Motor neuron (in vitro differentiated cells): Measurements from ENCODE around the gene CAMTA1. TPM values are rescaled to one million over a fixed set of nuclear protein-coding genes. Genes with fewer than 3 reads are reported as not detected.
A peak's percentile ranks its signal among the peaks of the same experiment; 100 is the strongest.

Experiments used
- ATAC-seq, 8 experiments: fragments of 200-7000 bp; cut with Tn5 transposase; replicated peaks in 6 of 8; 2 replicates each; pipeline ENCODE4 v1.8.0; 2021; ENCODE audit warnings: mild to moderate bottlenecking in 8 of 8, moderate library complexity in 8 of 8
- H3K27ac ChIP-seq, 2 donors: fragments of 250-450 bp; sonication (Bioruptor Pico); 2 replicates each; pipeline ENCODE4 v1.9.0; 2021; ENCODE audit warnings: antibody characterized with exemption in 2 of 2, mild to moderate bottlenecking in 2 of 2, moderate library complexity in 1 of 2
- H3K4me1 ChIP-seq, 2 donors: fragments of 250-450 bp; sonication (Bioruptor Pico); replicated peaks in 1 of 2; 2 replicates each; pipeline ENCODE4 v1.6.1; 2021; ENCODE audit warnings: antibody characterized with exemption in 2 of 2, mild to moderate bottlenecking in 2 of 2, moderate library complexity in 1 of 2
- H3K4me3 ChIP-seq, 5 donors: fragments of 250-450 bp; sonication (Bioruptor Pico); 2 replicates each; pipeline ENCODE4 v1.9.0; 2021; ENCODE audit warnings: antibody characterized with exemption in 5 of 5, mild to moderate bottlenecking in 5 of 5, moderate library complexity in 4 of 5
- WGBS, 10 experiments: fragments of 450-650 bp; shearing (Covaris generic); methylation state at CpG; one replicate each; pipeline ENCODE4 v1.0.0; 2022; 5-methylcytosine and 5-hydroxymethylcytosine counted together
- in situ Hi-C, 9 experiments: fragments of 400-800 bp; cut with MboI; loops; one replicate each; pipeline ENCODE4 v1.15.0; 2021; ENCODE audit warnings: low sequenced_read_pairs in 9 of 9, low pct_unique_long_range_greater_than_20kb in 2 of 9; ENCODE audit not compliant: unreplicated experiment in 9 of 9
- total RNA-seq, 8 experiments: library from RNA; unstranded; fragments of 300-600 nt; gene quantifications; 2 replicates each; pipeline versions ENCODE4 v1.2.3 to v1.2.4, GENCODE V29; 2022

Gene CAMTA1
- total RNA-seq, 8 experiments from 2014 or later, result 38.5 to 145 (median 77.6) TPM

DNA sequence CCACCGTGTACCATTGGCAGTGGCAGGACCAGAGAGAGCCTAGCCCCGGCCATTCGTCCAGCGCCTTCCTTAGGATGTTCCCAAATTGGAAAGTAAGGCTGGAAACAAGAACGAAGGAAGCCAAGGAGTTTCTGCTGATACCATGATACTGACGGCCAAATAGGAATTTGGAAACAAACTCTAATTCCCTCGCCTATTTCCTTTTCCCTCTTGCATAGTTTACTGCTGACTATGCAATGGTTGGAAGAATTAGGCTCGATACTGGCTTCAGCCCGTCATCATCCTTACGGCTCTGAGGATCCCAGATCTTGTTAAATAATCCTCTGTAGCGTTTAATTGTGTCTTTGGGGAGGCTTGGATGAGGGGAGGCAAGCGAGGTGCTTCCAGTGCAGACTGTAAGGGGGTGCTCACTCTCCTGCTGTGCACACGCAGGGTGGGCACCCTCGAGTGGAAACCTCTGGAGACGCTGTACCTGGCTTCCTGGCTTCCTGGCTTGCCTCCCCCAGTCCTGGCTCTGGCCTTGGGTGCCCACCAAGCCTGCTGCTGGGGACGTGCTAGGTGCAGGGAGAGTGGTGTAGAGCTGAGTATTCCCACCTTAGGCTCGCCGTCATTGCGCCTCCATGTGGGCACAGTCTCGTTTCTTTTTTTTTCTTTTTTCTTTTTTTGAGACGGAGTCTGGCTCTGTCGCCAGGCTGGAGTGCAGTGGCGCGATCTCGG is 27.4 kb upstream of the CAMTA1 start:
- ATAC-seq, result no peak
- Histone ChIP-seq H3K4me3 (no peak overlapping the region), H3K4me1 (no peaks in the 10 kb centered on the region), H3K27ac (no peak overlapping the region)
- in situ Hi-C loops, result no loop called here
- 21 to 93% (median 88%) methylated on average over 2 to 22 of the region's 25 CpGs; no CpG with 5 or more reads in 1 of the 10 experiments for WGBS, 10 experiments

DNA sequence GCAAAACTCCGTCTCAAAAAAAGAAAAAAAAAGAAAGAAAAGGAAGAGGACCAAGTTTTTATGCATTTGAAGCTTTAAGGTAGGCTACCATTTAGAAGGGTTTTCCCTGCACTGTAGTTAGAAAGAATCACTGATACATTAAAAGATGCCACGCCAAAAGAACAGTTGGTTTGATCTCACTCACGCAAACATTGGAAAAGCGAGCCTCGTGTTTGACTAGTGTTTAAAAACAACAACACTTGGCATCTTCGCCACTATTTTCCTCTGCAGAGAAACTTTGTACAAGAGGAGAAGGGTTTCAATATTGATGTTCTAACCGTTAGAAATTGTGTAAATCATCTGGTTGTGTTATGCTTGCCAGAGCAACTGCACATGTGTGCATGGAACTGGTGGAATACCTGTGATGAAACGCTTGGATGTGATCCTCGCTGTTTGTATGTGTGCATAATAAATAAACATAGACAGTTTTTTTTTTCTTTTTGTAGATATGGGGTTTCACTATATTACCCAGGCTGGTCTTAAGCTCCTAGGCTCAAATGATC is 24.0 kb upstream of the CAMTA1 start:
- in situ Hi-C loops, result no loop called here

DNA sequence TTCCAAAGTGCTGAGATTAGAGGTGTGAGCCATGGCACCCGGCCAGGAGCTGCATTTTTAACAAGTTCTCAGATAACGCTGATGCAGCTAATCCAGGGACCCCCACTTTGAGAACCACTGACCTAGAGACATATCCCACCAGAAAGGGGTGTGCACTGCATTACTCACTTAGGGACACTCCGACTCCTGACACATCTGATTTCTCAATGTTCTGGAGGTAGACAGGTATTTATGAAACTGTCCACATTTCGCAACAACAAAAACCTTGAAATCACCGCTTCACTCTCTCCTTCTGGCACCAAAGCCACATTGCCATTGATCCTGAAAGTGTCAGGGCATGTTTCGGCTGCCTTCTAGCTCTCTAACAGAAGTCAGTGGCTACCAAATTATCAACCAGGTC is 23.2 kb upstream of the CAMTA1 start:
- in situ Hi-C loops, result no loop called here
- no peak for ATAC-seq

More for the DNA sequence above, 24.0 kb upstream of the CAMTA1 start:
- 50 to 95% (median 85%) methylated on average over 1 to 9 of the region's 9 CpGs for WGBS, 10 experiments
- no peaks in the 10 kb centered on the region for H3K4me1 ChIP-seq
- H3K27ac ChIP-seq, result no peak overlapping the region
- no peak for ATAC-seq
- no peak overlapping the region for H3K4me3 ChIP-seq

DNA sequence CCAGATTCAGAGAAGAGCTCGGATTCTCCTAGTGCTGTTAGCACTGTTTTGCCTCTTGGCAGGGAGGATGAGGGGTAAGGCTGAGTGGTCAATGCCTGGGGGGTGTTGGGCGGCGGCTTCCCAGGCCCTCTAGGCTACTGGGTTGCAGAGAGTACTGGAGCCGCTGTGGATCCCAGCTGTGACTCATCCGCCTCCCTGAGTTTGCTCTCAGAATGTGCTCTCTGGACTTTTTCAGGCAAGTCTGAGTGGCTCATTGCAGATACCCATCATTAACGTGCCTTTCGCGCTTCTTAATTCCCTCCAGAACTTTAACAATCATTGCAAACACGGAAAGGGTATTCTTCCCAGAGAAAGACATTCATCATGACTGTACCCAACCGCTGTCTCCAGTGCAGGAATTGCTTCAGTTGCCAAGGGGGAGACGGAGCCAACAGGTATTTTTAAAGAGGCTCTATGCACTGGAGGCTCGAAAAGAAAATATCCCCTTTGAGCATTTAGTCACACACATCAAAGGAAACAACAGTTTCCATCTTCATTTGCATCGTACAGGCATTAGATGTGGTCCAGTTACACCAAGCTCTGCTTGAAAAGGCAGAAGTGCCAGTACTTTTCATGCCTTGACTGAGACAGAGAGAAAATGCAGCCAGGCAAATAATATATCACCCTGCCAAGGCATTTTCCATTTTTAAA is 14.4 kb upstream of the CAMTA1 start:
- H3K4me3 ChIP-seq, result peak overlapping the region in 1 of 5 donors; percentile 0
- in situ Hi-C loops, result no loop called here
- peaks cover 22 to 28% of the 10 kb centered on the region in 2 donors for H3K4me1 ChIP-seq
- ATAC-seq, result peak; percentile 74 to 90 (median 84)
- H3K27ac ChIP-seq, result peak overlapping the region; percentile 3 to 43
- WGBS, 10 experiments, result 0 to 42% (median 20%) methylated on average over 1 to 13 of the region's 13 CpGs; no CpG with 5 or more reads in 1 of the 10 experiments

More for the DNA sequence above, 23.2 kb upstream of the CAMTA1 start:
- Histone ChIP-seq H3K27ac (no peak overlapping the region), H3K4me3 (no peak overlapping the region), H3K4me1 (no peaks in the 10 kb centered on the region)
- 20 to 100% (median 84%) methylated on average over 1 to 5 of the region's 6 CpGs; no CpG with 5 or more reads in 4 of the 10 experiments for WGBS, 10 experiments

DNA sequence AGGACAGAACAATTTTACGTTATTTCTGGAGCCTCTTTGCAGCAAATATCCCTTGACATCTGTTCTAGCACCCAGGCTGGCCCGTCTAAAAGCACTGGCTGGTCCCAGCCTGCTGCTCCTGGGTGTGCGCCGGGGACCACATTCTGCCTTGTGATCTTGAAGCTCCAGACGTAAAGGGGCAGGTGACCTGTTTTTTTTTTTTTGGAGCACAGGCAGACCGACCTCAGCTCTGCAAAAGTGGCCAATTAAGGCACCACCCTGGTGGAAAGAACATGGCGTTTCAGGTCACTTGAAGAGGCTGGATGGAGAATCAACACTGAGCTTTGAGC is 13.8 kb upstream of the CAMTA1 start:
- in situ Hi-C loops, result no loop called here
- WGBS, 10 experiments, result 0 to 80% (median 37%) methylated on average over 1 to 7 of the region's 7 CpGs; no CpG with 5 or more reads in 3 of the 10 experiments
- H3K4me3 ChIP-seq, result no peak overlapping the region
- H3K4me1 ChIP-seq, result peaks cover 22 to 28% of the 10 kb centered on the region in 2 donors
- ATAC-seq, result peak in 5 of 8 experiments; percentile 12 to 66 (median 40)
- H3K27ac ChIP-seq, result peak overlapping the region; percentile 3 to 43

DNA sequence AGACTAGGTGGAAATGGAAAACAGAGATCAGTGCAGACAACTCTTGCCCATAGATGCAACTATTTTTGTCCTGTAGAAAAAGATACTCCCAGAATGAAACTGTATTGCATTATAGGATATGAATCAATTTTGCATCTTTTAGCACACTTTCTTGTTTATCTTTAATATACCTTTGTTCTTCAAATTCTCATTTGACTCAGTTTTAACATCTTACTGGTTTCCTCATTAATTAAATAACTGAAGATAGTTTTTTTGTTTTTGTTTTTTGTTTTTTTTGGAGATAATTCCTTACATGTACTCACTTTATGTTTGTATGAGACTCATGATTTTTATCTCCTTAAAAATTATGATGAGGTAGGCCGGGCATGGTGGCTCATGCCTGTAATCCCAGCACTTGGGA is 10.9 kb upstream of the CAMTA1 start:
- WGBS, 10 experiments, result 64 to 100% (median 96%) methylated on average over 1 of the region's 1 CpG; no CpG with 5 or more reads in 2 of the 10 experiments
- in situ Hi-C loops, result no loop called here
- Histone ChIP-seq H3K27ac (no peak overlapping the region), H3K4me3 (no peak overlapping the region), H3K4me1 (peaks cover 22 to 28% of the 10 kb centered on the region in 2 donors)
- no peak for ATAC-seq

DNA sequence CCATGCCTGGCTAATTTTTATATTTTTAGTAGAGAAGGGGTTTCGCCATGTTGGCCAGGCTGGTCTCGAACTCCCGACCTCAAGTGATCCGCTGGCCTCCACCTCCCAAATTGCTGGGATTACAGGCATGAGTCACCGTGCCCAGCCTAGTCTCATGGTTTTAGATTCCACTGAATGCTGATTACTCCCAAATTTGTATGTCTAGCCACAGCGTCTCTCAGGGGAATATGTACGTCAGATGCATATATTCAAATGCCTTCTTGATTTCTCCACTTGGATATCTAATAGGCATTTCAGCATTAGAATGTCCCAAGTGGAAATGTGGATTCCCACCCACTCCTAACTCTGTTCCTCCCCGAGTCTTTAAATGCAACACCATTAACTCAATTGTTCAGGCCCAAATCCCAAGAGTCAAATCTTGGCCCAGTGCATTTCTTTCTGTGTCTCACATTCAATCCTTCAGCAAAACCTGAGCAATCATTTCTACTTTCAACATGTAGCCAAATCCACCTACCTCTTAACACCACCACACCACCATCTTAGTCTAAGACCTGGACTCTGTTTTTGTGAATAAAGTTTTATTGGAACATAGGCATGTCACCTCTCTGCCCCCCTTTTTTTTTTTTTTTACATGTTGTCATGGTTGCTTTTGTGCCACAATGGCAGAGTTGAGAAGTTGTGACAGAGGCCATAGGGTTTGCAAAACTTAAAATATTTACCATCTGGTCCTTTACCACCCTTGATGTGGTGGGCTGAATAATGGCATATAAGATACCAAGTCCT is 9.8 kb upstream of the CAMTA1 start:
- in situ Hi-C loops, result loop anchor here in 2 of 9 experiments (25.0 kb wide), 2 partner anchors 287 to 862 kb away; no protein-coding TSS in a partner anchor
- 30 to 100% (median 92%) methylated on average over 1 to 8 of the region's 8 CpGs; no CpG with 5 or more reads in 3 of the 10 experiments for WGBS, 10 experiments
- Histone ChIP-seq H3K27ac (no peak overlapping the region), H3K4me1 (peaks cover 22 to 25% of the 10 kb centered on the region in 2 donors), H3K4me3 (no peak overlapping the region)
- ATAC-seq, result peak in 3 of 8 experiments; percentile 43 to 81 (median 71)

DNA sequence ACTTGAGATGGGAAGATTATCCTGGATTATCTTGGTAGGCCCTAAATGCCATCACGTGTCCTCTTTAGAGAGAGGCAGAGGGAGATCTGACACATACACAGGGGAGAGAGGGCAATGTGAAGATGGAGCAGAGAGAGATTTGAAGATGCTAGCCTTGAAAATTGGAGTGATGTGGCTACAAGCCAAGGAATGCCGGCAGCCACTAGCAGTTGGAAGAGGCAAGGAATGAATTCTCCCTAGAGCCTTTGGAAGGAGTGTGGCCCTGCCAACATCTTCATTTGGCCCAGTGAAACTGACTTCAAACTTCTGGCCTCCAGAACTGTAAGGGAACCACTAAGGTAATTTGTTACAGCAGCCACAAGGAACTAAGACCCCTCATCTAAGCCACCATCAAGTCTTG is 8.9 kb upstream of the CAMTA1 start:
- WGBS, 10 experiments, result 89 to 100% (median 100%) methylated on average over 1 to 2 of the region's 2 CpGs; no CpG with 5 or more reads in 5 of the 10 experiments
- H3K4me1 ChIP-seq, result peaks cover 12 to 16% of the 10 kb centered on the region in 2 donors
- no peak overlapping the region for H3K27ac ChIP-seq
- no peak for ATAC-seq
- in situ Hi-C loops, result loop anchor here in 2 of 9 experiments (25.0 kb wide), 2 partner anchors 286 to 861 kb away; no protein-coding TSS in a partner anchor
- H3K4me3 ChIP-seq, result no peak overlapping the region

DNA sequence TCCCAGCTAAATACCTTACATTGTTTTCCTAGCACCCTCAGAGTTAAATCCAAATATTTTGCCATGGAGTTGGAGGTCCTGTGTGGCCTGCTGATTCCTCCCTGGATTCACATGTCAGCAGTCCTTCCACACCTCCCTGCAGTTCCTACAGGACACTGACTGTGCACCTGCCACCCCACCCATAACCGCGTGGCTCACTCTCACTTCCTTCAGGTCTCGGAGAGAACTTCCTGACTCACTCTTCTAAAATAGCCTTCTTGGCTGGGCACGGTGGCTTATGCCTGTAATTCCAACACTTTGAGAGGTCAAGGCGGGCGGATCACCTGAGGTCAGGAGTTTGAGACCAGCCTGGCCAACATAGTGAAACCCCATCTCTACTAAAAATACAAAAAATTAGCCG is 8.4 kb upstream of the CAMTA1 start:
- ATAC-seq, result no peak
- in situ Hi-C loops, result loop anchor here in 2 of 9 experiments (25.0 kb wide), 2 partner anchors 285 to 860 kb away; no protein-coding TSS in a partner anchor
- peaks cover 7 to 11% of the 10 kb centered on the region in 2 donors for H3K4me1 ChIP-seq
- H3K4me3 ChIP-seq, result no peak overlapping the region
- 70 to 100% (median 92%) methylated on average over 1 to 7 of the region's 7 CpGs; no CpG with 5 or more reads in 1 of the 10 experiments for WGBS, 10 experiments
- H3K27ac ChIP-seq, result no peak overlapping the region

DNA sequence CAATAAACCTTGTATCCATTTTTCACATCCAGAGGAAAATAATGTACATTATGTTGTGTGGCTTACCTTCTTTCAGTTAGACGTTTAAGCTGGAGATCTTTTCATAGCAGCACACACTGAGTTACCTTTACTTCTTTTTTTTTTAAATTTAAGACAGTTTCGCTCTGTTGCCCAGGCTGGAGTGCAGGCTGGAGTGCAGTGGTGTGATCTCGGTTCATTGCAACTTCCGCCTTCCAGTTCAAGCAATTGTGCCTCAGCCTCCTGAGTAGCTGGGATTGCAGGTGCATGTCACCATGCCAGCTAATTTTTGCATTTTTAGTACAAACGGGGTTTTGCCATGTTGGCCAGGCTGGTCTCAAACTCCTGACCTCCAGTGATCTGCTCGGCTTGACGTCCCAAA is 7.4 kb upstream of the CAMTA1 start:
- H3K27ac ChIP-seq, result no peak overlapping the region
- 42 to 87% (median 82%) methylated on average over 3 to 7 of the region's 7 CpGs; no CpG with 5 or more reads in 1 of the 10 experiments for WGBS, 10 experiments
- H3K4me1 ChIP-seq, result peaks cover 2% of the 10 kb centered on the region in 2 donors
- in situ Hi-C loops, result loop anchor here in 2 of 9 experiments (25.0 kb wide), 2 partner anchors 284 to 859 kb away; no protein-coding TSS in a partner anchor
- no peak overlapping the region for H3K4me3 ChIP-seq
- ATAC-seq, result no peak

DNA sequence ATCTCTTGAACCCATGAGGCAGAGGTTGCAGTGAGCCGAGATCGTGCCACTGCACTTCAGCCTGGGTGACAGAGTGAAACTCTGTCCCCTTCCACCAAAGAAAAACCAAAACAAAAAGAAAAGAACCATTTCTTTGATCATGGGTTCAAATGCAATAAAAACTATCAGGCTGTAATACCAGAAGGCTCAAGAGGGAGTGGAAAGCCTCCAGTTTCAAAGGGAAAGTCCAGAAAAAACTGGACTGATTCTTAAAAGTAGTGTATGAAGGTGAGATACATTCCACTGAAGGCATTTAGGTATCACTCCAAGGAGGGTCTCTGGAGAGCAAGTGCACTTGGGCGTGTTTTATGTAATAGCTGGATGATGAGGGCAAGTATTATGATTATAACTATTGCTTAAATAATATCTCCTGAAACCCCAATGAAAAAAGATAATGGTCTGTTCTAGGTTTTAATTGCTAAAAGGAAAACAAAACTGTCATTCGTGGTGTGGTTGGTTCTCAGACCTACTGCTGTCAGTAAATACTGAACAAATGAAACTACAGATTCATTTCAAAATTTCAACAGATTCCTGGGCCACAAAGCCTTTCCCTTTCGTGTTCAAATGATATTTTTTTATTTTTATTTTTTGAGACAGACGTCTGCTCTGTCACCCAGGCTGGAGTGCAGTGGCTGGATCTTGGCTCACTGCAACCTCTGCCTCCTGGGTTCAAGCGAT is 6.0 kb upstream of the CAMTA1 start:
- WGBS, 10 experiments, result 17 to 85% (median 72%) methylated on average over 2 to 7 of the region's 7 CpGs; no CpG with 5 or more reads in 1 of the 10 experiments
- H3K27ac ChIP-seq, result no peak overlapping the region
- peaks cover 0 to 7% of the 10 kb centered on the region in 2 donors for H3K4me1 ChIP-seq
- H3K4me3 ChIP-seq, result no peak overlapping the region
- in situ Hi-C loops, result loop anchor here in 2 of 9 experiments (25.0 kb wide), 2 partner anchors 283 to 858 kb away; no protein-coding TSS in a partner anchor
- ATAC-seq, result no peak

DNA sequence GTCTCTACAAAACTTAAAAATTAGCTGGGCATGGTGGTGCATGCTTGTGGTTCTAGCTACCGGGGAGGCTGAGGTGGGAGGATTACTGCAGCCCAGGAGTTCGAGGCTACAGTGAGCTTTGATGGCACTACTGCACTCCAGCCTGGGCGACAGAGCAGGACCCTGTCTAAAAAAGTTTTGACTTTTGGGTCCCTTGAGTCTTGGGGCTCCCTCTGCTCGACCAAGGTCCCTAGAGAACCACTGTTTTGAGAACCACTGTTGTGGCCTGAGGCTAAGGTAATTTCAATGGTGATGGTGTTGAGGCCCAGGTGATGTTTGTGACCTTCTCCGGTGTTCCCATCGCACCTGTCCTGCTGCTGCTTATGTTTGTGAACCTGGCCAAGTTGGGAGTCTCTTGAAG is 3.1 kb upstream of the CAMTA1 start:
- no peak overlapping the region for H3K27ac ChIP-seq
- no peak for ATAC-seq
- H3K4me3 ChIP-seq, result no peak overlapping the region
- 71 to 100% (median 92%) methylated on average over 1 to 6 of the region's 6 CpGs; no CpG with 5 or more reads in 3 of the 10 experiments for WGBS, 10 experiments
- H3K4me1 ChIP-seq, result peaks cover 7 to 16% of the 10 kb centered on the region in 2 donors
- in situ Hi-C loops, result loop anchor here in 2 of 9 experiments (25.0 kb wide), 2 partner anchors 280 to 855 kb away; no protein-coding TSS in a partner anchor
